ENCODE measurements around the gene L3MBTL4. TPM values are rescaled to one million over a fixed set of nuclear protein-coding genes. Genes with fewer than 3 reads are reported as not detected.

The L3MBTL4 gene
- total RNA-seq: 10 to 100 TPM in 2 of 3 donors, 1 to 10 TPM in 1; 7.8 to 23.0 (median 19.7) TPM

DNA sequence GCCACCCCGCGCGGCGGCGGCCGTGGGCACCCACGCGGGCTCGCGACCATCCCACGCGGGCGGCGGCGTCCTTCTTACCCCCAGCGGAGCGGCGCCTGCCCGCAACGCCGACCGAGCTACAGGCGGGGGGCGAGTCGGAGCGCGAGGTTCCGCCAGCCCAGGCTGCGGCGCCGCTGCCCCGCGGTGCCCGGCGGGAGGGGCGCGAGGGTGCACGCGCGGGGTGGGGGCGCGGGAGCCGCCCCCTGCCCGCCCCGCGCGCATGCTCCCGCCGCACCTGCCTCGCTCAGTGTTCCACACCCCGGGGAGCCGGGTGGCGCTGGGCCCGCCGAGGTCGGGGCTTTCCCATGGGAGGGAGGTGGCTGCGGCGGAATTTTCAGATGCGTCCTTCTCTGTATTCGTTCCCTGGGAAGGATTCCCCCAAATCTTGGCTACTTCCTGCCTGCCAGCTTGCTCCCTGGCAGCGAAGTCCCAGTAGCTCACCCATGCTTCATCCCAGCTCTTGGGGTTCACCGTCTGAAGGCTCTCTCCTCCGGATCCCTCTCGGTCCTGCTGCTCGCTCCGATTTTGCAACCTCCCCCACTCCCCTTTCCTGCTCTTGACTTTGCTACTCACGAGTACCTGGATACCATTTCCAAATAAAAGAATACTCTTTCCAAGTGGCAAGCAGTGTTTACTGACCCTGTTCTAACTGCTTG, at the start of gene L3MBTL4:
Gene L3MBTL4, minus strand, starts transcription at position 189 of the 695 bp plus-strand sequence. CDS start 103,286 bp downstream, outside the sequence.
- H3K27me3 ChIP-seq: no peaks in the 10 kb centered on the region
- no peaks in the 10 kb centered on the region for H3K9me3 ChIP-seq
- peak in 1 of 2 donors; percentile 23 for DNase-seq (ENCODE audit: low spot score in 2 of 2)
- intact Hi-C loops (cut with DNase I; ENCODE audit: low total_unique reads): no loop called here
- peak within 1 kb of the TSS; percentile 68 to 98 (median 83) for H3K4me3 ChIP-seq
- TF ChIP-seq, protein P1, sequence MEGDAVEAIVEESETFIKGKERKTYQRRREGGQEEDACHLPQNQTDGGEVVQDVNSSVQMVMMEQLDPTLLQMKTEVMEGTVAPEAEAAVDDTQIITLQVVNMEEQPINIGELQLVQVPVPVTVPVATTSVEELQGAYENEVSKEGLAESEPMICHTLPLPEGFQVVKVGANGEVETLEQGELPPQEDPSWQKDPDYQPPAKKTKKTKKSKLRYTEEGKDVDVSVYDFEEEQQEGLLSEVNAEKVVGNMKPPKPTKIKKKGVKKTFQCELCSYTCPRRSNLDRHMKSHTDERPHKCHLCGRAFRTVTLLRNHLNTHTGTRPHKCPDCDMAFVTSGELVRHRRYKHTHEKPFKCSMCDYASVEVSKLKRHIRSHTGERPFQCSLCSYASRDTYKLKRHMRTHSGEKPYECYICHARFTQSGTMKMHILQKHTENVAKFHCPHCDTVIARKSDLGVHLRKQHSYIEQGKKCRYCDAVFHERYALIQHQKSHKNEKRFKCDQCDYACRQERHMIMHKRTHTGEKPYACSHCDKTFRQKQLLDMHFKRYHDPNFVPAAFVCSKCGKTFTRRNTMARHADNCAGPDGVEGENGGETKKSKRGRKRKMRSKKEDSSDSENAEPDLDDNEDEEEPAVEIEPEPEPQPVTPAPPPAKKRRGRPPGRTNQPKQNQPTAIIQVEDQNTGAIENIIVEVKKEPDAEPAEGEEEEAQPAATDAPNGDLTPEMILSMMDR (IDR thresholded peaks at IDR 0.05): no peak
- TF ChIP-seq POLR2A (IDR thresholded peaks at IDR 0.05): no peak
- no peak for TF ChIP-seq POLR2AphosphoS5 (IDR thresholded peaks at IDR 0.05)
- no peaks in the 10 kb centered on the region for H3K4me1 ChIP-seq
- H3K27ac ChIP-seq: peak within 1 kb of the TSS; percentile 95 to 99
- no peaks in the 10 kb centered on the region for H3K36me3 ChIP-seq

DNA sequence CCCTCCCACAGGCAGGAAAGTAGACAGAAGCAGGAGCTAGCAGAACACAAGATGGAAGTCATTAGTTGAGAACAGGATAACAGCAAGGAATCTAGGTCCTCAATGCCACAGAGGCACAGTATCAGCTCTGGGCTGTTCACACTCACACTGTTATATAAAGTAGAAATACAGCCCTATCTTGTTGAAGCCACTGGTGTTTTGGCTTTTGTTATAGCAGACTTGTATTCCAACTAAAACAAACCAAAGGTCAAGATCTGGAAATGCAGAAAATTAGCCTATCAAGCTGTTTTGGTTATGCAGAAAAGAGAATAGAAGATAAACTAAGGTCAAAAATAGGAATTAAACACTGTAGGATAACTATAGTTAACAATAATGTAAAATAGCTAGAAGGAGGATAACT, 37.5 kb upstream of the L3MBTL4 start:
- Histone ChIP-seq H3K27me3 (no peaks in the 10 kb centered on the region), H3K9me3 (no peaks in the 10 kb centered on the region), H3K4me3 (no peak overlapping the region), H3K36me3 (no peaks in the 10 kb centered on the region), H3K27ac (no peak overlapping the region), H3K4me1 (no peaks in the 10 kb centered on the region)
- DNase-seq (ENCODE audit: low spot score in 2 of 2): no peak
- intact Hi-C loops (cut with DNase I; ENCODE audit: low total_unique reads): no loop called here
- TF ChIP-seq POLR2A (IDR thresholded peaks at IDR 0.05) (no peak), POLR2AphosphoS5 (IDR thresholded peaks at IDR 0.05) (no peak)
- TF ChIP-seq, protein P1 (IDR thresholded peaks at IDR 0.05): no peak

DNA sequence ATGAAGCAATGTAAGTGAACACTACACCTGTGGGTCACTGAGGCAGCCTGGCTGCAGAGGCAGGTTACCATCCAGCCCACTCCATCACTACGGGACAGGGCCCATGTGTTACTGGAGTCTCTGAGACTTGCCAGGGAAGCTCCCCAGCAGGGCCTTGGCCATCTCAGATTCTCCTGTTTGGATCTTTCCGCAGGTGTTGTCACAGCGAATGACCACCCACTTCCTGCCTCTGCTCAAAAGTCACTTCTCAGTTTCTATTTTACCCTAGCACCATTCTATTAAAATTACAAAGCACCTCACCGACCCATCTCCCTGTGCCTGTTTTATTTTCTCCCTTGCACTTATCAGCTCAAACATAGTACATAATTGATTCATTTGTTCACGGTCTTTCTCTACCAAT, 34.5 kb upstream of the L3MBTL4 start:
- intact Hi-C loops (cut with DNase I; ENCODE audit: low total_unique reads): no loop called here
- no peak overlapping the region for H3K4me3 ChIP-seq

DNA sequence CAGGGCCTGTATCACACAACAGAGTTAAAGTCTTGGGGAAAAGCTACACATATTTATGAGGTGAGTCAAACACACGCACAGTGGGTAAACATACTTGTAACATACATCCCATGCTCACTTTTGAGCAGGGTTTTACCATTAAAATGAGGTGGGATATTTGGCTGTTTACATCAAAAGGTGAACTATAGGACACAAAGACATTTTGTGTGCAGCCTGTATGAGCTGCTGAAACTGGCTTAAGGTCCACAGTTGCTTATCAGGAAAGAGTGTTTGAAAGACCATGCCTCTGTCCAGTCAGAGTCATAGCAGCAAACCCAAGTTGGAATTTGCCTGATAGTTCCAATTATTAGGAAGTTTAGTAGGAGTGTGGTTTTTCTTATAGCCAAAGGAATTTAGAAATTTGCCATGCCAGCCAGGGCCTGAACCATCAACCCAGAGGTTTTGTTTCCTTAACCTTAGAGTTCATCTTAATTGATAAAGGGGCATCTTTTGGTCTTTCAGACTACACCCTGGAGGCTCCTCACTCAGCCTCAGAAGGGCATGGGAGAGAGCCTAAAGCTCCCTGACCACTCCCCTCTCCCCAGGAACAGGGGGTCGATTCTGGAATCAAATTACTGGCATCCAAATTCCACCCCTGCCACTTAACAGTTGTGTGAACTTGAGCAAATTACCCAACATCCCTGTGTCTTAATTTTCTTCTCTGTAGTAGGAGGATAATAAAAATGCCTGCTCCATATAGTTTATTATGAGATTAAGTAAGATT, 29.9 kb upstream of the L3MBTL4 start:
- Histone ChIP-seq H3K36me3 (no peaks in the 10 kb centered on the region), H3K4me3 (no peak overlapping the region), H3K27me3 (no peaks in the 10 kb centered on the region), H3K27ac (no peak overlapping the region), H3K9me3 (no peaks in the 10 kb centered on the region), H3K4me1 (no peaks in the 10 kb centered on the region)
- intact Hi-C loops (cut with DNase I; ENCODE audit: low total_unique reads): no loop called here
- TF ChIP-seq POLR2A (IDR thresholded peaks at IDR 0.05) (no peak), POLR2AphosphoS5 (IDR thresholded peaks at IDR 0.05) (no peak)
- TF ChIP-seq, protein P1 (IDR thresholded peaks at IDR 0.05): no peak
- DNase-seq (ENCODE audit: low spot score in 2 of 2): no peak

More for the DNA sequence above, 34.5 kb upstream of the L3MBTL4 start:
- no peaks in the 10 kb centered on the region for H3K4me1 ChIP-seq
- TF ChIP-seq POLR2A (IDR thresholded peaks at IDR 0.05): no peak
- TF ChIP-seq, protein P1 (IDR thresholded peaks at IDR 0.05): no peak
- TF ChIP-seq POLR2AphosphoS5 (IDR thresholded peaks at IDR 0.05): no peak
- DNase-seq (ENCODE audit: low spot score in 2 of 2): no peak
- no peaks in the 10 kb centered on the region for H3K27me3 ChIP-seq
- H3K36me3 ChIP-seq: no peaks in the 10 kb centered on the region
- H3K27ac ChIP-seq: no peak overlapping the region
- H3K9me3 ChIP-seq: no peaks in the 10 kb centered on the region

DNA sequence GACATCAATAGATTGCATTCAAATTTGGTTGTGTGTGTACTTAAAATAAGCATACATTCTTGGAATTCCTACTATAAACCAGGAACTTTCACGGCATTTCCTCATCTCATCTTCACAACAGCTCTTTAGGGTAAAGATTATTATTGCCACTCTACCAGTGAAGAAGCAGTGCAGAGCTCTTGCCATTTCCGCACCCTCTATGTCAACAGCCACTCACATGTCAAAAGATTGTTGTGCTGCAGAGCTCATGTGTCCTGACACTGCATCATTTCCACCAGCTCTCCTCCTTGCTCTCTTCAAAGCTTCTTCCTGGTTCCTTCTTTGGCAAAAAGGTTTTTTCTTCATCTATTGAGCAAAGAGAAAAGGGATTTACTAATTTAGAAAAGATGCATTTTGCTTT, 26.5 kb upstream of the L3MBTL4 start:
- Histone ChIP-seq H3K9me3 (no peaks in the 10 kb centered on the region), H3K27me3 (no peaks in the 10 kb centered on the region), H3K36me3 (no peaks in the 10 kb centered on the region), H3K4me1 (no peaks in the 10 kb centered on the region), H3K4me3 (no peak overlapping the region), H3K27ac (no peak overlapping the region)
- TF ChIP-seq POLR2AphosphoS5 (IDR thresholded peaks at IDR 0.05): no peak
- TF ChIP-seq, protein P1 (IDR thresholded peaks at IDR 0.05): no peak
- TF ChIP-seq POLR2A (IDR thresholded peaks at IDR 0.05): no peak
- intact Hi-C loops (cut with DNase I; ENCODE audit: low total_unique reads): no loop called here
- DNase-seq (ENCODE audit: low spot score in 2 of 2): no peak
